GM10248 (cell line): Measurements from ENCODE around the gene SSH2.

Experiments used
- CTCF ChIA-PET: fragments of 300-600 bp; sonication (Branson Sonifier 250); formaldehyde crosslinking; extraction: SDS; loops from one replicate; lab custom pipeline; 2021; ENCODE audit warnings: antibody characterized with exemption; lab: Yijun Ruan, JAX
- POLR2A ChIA-PET: fragments of 350-650 bp; sonication (Branson Sonifier 250); formaldehyde crosslinking; extraction: SDS; loops from one replicate; lab custom pipeline; 2020; ENCODE audit warnings: antibody characterized with exemption; lab: Yijun Ruan, JAX
- DNase-seq: peaks from one replicate; pipeline ENCODE4 v3.0.0; 2012; ENCODE audit errors: extremely low spot score
- CTCF ChIP-seq: IDR thresholded peaks from 2 replicates; pipeline ENCODE4 v1.5.1; 2012; ENCODE audit warnings: mild to moderate bottlenecking, low read depth; ENCODE audit errors: extremely low read depth, missing control alignments, control extremely low read depth

SSH2 gene

GRCh38 chr17:29607557-29608195, 322.4 kb downstream of the SSH2 start:
- no peak for DNase-seq
- POLR2A ChIA-PET = no interaction called here
- CTCF ChIA-PET = interaction anchor here (0.9 to 4.0 kb wide), 4 partner anchors 10 to 34 kb away, joined by 3 to 30 read pairs (median 10); no protein-coding TSS in a partner anchor
- no peak for TF ChIP-seq CTCF

- ChIA-PET POLR2A (no interaction called here), CTCF (interaction anchor here (1.0 to 8.4 kb wide), 4 partner anchors 11 to 30 kb away, joined by 4 to 58 read pairs (median 16); no protein-coding TSS in a partner anchor)
- no peak for TF ChIP-seq CTCF
- no peak for DNase-seq
Observed at GRCh38 chr17:29603109-29603674, 326.8 kb downstream of the SSH2 start.

GRCh38 chr17:29597361-29598172, 332.5 kb downstream of the SSH2 start:
- POLR2A ChIA-PET = no interaction called here
- CTCF ChIA-PET = interaction anchor here (0.8 to 8.4 kb wide), 7 partner anchors 12 to 210 kb away, joined by 3 to 58 read pairs (median 7); no protein-coding TSS in a partner anchor
- TF ChIP-seq CTCF = no peak
- DNase-seq = no peak

GRCh38 chr17:29596811-29597210, 333.2 kb downstream of the SSH2 start:
- DNase-seq = no peak
- TF ChIP-seq CTCF = no peak
- ChIA-PET POLR2A (no interaction called here), CTCF (interaction anchor here (0.8 to 8.4 kb wide), 7 partner anchors 11 to 211 kb away, joined by 3 to 58 read pairs (median 7); no protein-coding TSS in a partner anchor)

GRCh38 chr17:29595943-29596774, 333.9 kb downstream of the SSH2 start:
- TF ChIP-seq CTCF = no peak
- ChIA-PET POLR2A (no interaction called here), CTCF (interaction anchor here (0.9 to 8.4 kb wide), 5 partner anchors 15 to 22 kb away, joined by 3 to 58 read pairs (median 7); no protein-coding TSS in a partner anchor)
- DNase-seq = no peak
